Left hindlimb (tissue), 1 donor: Measurements from ENCODE around the gene IL1RAP.
"Not testable (repeated sequence)": the region's sequence is repeated elsewhere in the genome, so short reads cannot be mapped to it uniquely, and the experiment has no call there.

Experiments used
- DNase-seq: peaks from one replicate; pipeline ENCODE4 v3.0.0-alpha.2; 2018

The IL1RAP gene

GRCh38 chr3:190617185-190617584 is 103.3 kb downstream of the IL1RAP start:
- DNase-seq: peak; percentile 30

- DNase-seq: no peak
Observed at GRCh38 chr3:190618330-190619030, 104.6 kb downstream of the IL1RAP start.

GRCh38 chr3:190619353-190619752 is 105.5 kb downstream of the IL1RAP start:
- no peak for DNase-seq

- no peak for DNase-seq
Observed at GRCh38 chr3:190619761-190620160, 105.9 kb downstream of the IL1RAP start.

- DNase-seq: no peak
Observed at GRCh38 chr3:190620886-190621608, 107.2 kb downstream of the IL1RAP start.

GRCh38 chr3:190621927-190622326 is 108.0 kb downstream of the IL1RAP start:
- no peak for DNase-seq

- no peak for DNase-seq
Observed at GRCh38 chr3:190624282-190624681, 110.4 kb downstream of the IL1RAP start.

- no peak for DNase-seq
Observed at GRCh38 chr3:190626951-190627620, 113.2 kb downstream of the IL1RAP start.

GRCh38 chr3:190629088-190629487 is 115.2 kb downstream of the IL1RAP start:
- no peak for DNase-seq

DNA sequence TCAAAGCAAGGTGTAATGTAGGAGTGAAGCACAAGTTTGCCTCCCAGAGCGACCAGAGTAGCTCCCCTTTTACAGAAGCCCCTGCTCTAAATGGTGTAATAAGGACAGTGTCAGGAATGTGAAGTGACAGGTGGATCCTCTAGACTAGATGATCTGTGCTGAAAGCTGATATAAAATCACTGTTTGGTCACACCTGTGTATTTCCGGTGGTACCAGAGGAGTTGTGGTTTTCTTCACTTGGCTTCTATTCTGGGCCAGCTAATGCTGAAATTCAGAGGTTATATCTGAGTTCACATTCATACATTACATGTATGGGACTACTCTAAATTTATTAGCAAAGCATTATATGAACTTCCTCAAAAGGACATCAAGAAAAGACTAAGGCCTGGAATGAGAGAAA is 117.4 kb downstream of the IL1RAP start:
- DNase-seq: no peak

GRCh38 chr3:190641564-190641963 is 127.7 kb downstream of the IL1RAP start:
- no peak for DNase-seq

- DNase-seq: no peak
Observed at GRCh38 chr3:190642016-190642415, 128.1 kb downstream of the IL1RAP start.

DNA sequence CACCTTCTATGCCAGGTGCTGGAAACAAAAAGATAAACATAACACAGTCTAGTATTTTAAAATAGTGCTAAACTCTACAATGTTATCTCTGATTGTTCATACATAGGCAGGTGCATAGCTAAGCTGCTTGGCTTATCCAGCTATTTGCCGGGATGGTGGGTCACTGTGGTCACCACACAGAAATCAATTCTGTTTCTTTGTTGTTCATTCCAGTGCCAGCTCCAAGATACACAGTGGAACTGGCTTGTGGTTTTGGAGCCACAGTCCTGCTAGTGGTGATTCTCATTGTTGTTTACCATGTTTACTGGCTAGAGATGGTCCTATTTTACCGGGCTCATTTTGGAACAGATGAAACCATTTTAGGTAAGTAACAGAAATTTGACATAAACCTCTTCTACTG is 130.2 kb downstream of the IL1RAP start:
- no peak for DNase-seq

DNA sequence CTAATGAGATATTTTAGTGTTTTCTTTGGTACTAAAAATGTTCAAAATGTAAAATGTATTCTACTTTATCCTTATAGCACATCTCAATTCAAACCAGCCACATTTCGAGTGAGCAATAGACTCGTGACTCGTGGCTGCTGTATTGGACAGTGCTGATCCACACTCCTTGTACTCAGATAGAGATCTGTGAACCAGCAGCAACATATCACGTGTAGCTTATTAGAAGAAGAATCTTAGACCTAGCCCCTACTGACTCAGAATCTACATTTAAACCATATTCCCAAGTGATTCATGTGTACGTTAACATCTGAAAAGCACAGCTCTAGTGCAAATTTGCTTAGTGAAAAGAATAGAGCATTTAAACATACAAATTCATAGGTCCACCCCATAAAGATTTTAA is 130.9 kb downstream of the IL1RAP start:
- no peak for DNase-seq

DNA sequence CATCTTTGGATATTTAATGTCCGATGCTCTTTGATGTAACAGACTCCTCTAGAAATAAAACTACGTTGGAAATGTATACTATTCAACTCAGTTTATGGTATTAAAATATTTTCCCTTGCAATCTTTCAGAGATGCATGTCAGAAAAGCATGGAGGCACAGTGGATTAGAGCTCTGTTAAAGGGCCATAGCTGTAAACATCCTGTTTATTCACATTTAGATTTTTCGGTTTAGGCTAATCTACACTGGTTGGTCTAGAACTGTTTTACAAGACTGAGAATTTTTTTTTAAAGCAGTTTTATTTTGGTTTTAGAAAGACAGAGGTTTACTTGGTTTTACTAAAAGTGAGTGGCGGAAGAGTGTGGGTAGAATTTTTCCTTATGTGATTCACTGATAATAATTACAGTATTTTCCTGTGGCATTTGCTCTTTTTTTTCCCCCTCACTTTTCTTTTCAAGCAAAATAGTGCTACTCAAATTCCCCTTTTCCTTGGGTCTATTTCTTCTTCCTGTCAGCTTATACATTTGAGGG is 132.1 kb downstream of the IL1RAP start:
- DNase-seq: no peak

GRCh38 chr3:190646996-190647395 is 133.1 kb downstream of the IL1RAP start:
- no peak for DNase-seq

DNA sequence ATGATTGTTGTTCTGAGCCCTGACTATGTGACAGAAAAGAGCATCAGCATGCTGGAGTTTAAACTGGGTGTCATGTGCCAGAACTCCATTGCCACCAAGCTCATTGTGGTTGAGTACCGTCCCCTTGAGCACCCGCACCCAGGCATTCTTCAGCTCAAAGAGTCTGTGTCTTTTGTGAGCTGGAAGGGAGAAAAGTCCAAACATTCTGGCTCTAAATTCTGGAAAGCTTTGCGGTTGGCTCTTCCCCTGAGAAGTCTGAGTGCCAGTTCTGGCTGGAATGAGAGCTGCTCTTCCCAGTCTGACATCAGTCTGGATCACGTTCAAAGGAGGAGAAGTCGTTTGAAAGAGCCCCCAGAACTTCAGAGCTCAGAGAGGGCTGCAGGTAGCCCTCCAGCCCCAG is 142.0 kb downstream of the IL1RAP start:
- DNase-seq: no peak

DNA sequence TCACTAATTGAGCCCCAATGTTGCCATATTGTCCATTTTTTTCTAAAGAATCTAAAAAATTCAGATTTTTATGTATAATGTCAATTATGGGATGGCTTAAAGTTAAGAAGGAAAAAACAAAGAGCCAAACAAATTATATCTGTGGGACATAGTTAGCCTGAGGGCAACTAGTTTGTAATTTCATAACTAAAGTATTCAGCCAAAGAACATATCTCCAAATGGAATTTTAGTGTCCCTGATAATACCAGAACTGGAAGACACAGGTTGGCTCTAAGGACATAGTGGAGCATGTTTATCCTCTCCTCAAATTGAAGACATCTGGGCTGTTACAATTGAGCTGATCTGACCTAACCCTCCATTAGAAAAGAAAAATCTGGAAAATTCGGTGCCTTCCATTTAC is 144.2 kb downstream of the IL1RAP start:
- DNase-seq: no peak

- no peak for DNase-seq
Observed at GRCh38 chr3:190666821-190667220, 152.9 kb downstream of the IL1RAP start.

GRCh38 chr3:190671658-190672057 is 157.8 kb downstream of the IL1RAP start:
- no peak for DNase-seq

- no peak for DNase-seq
Observed at GRCh38 chr3:190673148-190673547, 159.3 kb downstream of the IL1RAP start.

- DNase-seq: no peak
Observed at GRCh38 chr3:190676481-190676880, 162.6 kb downstream of the IL1RAP start.

DNA sequence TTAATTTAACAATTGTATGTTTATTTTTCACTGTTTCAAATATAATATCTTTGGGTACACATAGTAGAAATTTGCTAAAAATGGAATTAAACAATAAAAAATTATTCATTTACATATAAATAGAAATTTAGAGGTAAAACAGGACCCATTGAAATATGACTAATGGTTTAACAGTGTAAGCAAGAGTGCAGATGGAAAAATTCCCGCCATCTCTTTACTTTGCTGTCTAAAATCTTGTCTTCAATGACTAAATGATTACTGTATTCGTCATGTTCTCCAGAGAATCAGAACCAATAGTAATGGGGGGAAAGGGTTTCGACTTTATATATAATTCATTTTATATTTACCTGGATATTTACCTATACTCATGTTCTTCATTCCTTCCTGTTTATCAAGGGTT is 163.1 kb downstream of the IL1RAP start:
- no peak for DNase-seq

GRCh38 chr3:190677868-190678267 is 164.0 kb downstream of the IL1RAP start:
- not testable (repeated sequence) for DNase-seq
